Right cardiac atrium (tissue), 5 donors: ENCODE measurements around the gene GALT. TPM values are rescaled to one million over a fixed set of nuclear protein-coding genes. Genes with fewer than 3 reads are reported as not detected.

ENCODE experiments used
- ATAC-seq, 2 donors: fragments of 200-7000 bp; cut with Tn5 transposase; one replicate each; pipeline versions ENCODE4 v1.8.0 to v1.9.1; 2020; ENCODE audit warnings: moderate library complexity in 2 of 2, mild to moderate bottlenecking in 1 of 2
- DNase-seq, 3 donors: peaks; one replicate each; pipeline ENCODE4 v3.0.0-alpha.2; 2020
- H3K27ac ChIP-seq: one replicate; pipeline ENCODE4 v1.5.1; 2013; ENCODE audit warnings: mild to moderate bottlenecking, low read length, control low read depth, moderate library complexity
- H3K27me3 ChIP-seq: one replicate; pipeline ENCODE4 v1.6.1; 2013; ENCODE audit not compliant: control insufficient read depth, insufficient read depth
- H3K4me1 ChIP-seq: one replicate; pipeline ENCODE4 v1.6.1; 2013; ENCODE audit warnings: low read length; ENCODE audit not compliant: control insufficient read depth, insufficient read depth
- H3K4me3 ChIP-seq: one replicate; pipeline ENCODE4 v1.5.1; 2013; ENCODE audit warnings: low read length, control low read depth
- H3K9me3 ChIP-seq: one replicate; pipeline ENCODE4 v1.6.1; 2013; ENCODE audit warnings: low read length; ENCODE audit not compliant: control insufficient read depth
- WGBS: extraction: QIAGEN DNeasy Blood & Tissue Kit; methylation state at CpG from one replicate; pipeline ENCODE4 v1.1.7; 2013; 5-methylcytosine and 5-hydroxymethylcytosine counted together
- intact Hi-C, 4 donors: fragments of 100-400 bp; cut with DNase I; formaldehyde crosslinking; loops; one replicate each; pipeline versions ENCODE4 v1.11.0 to v1.14.0; 2022 to 2023
- polyA plus RNA-seq: library from polyadenylated mRNA; stranded (reverse); fragments of 200-250 nt; gene quantifications from one replicate; pipeline ENCODE4 v1.2.3, GENCODE V29; 2013
- total RNA-seq, 4 donors: library from RNA; stranded (reverse); fragmentation: NEBNext Ultra II Directional; extraction: Animal tissue kit (Norgen Biotek cat#: 25700); gene quantifications; one replicate each; pipeline ENCODE4 v1.2.1, GENCODE V29; 2021
- donor health status: healthy with polysubstance abuse.
- donor health status: DM: no; HTN: yes; CAD: no.
- donor health status: DM: no; HTN: no; CAD: no.
- donor health status: DM: no; HTN: yes; CAD: no; lungs with severe emphysema.
- donor health status: DM: yes; HTN: yes; CAD: no.

GALT gene
- total and polyA plus RNA-seq, 5 donors = 37.3 to 71.2 (median 65.7) TPM

DNA sequence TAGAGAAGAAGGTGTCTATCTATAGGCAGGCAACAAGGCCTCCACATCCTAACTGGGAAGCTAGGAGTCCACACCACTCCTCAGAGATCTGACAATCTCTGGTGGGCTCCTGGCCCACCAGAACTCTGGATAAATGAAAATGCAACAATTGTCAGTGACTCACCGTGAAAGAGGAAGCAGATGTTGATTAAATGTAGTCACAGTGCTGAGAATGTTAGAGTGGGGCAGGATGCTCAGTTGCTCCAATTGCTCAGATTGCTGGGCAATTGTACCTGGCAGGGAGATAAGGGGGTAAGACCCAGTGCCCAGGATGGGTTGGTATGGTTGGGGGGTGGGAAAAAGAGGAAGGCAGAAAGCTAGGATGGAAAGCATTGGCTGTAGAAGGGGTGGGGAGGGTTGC lies 40.3 kb downstream of the GALT start:
- peak in 1 of 2 donors; percentile 9 for ATAC-seq
- DNase-seq = no peak
- WGBS = 35% methylated on average over 1 of the region's 1 CpG

DNA sequence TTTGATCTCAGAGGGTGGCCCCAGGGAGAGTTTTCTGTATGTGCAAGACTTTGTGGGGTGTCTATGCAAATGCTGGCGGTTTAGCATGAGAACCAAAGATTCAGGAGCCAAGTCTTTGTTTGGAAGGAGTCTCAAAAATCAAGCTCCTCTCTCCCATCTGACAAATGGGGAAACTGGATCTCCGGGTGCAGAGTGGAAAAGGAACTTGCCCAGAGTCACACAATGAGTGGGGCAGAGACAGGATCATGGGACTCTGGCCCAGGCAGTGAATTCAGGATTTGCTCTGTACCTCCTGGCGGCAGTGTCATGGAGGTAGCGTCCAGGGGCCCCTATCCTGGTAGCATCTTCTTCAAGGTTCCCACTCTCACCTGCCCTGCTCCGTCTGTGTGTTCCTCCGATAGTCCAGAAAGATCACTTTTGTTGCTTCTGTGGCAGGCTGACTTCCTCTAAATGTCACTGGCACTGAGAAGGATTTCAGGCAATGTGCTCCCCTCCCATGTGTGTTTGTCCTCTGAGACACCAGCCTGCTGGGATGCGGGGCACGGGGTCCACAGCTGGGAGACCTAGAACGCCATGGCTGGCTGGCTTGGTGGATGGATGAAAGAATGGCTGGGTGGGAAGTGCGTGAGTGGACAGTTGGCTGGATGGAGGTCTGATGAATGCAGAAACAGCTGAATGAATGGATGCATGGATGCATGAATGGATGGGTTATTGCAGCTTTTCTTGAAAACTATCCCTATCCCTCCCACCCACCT lies 41.0 kb downstream of the GALT start:
- ATAC-seq = no peak
- WGBS = 90% methylated on average over 10 of the region's 10 CpGs
- H3K27me3 ChIP-seq = no peaks in the 10 kb centered on the region
- no peaks in the 10 kb centered on the region for H3K9me3 ChIP-seq
- no peak for DNase-seq
- H3K4me1 ChIP-seq = no peaks in the 10 kb centered on the region
- H3K27ac ChIP-seq = no peak overlapping the region
- intact Hi-C loops = no loop called here
- H3K4me3 ChIP-seq = no peak overlapping the region

More for the DNA sequence above, 40.3 kb downstream of the GALT start:
- no peaks in the 10 kb centered on the region for H3K9me3 ChIP-seq
- intact Hi-C loops = no loop called here
- H3K27me3 ChIP-seq = no peaks in the 10 kb centered on the region
- H3K4me1 ChIP-seq = no peaks in the 10 kb centered on the region
- no peak overlapping the region for H3K4me3 ChIP-seq
- H3K27ac ChIP-seq = no peak overlapping the region

DNA sequence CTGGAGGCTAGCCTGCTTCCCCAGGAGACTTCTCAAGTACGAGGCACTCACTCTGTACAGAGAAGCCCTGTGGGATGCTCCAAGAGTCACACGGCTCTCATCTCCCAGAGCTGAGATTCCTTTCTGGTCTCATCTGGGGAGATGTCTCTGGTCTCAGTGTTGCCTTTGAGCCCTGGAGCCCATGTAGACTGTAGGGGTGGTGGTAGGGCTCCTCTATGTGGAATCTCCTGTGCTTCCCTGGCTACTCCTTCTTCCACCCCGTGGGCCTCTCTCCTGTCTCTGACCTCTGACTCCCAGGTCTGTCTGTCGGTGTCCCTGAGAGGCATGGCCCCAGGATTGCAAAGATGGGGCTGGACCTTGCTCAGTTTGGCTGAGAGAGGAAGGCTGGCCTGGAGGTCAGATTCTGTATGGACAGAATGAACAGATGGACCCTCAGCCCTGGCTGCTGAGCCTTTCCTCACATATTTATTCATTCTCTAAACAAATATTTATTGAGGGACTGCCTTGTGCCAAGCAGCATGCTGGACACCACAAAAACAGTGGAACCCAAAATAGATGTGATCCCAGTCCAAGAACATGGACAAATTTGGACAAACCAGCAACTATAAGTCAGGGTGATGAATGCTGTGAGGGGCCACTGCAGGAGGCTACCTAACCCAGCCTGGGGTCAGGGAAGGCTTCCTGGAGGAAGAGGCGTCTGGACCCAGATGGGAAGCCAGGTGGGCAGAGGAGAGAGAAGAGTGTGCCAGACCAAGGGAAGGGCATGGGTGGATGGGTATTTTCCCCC lies 42.0 kb downstream of the GALT start:
- H3K4me3 ChIP-seq = no peak overlapping the region
- H3K27me3 ChIP-seq = no peaks in the 10 kb centered on the region
- intact Hi-C loops = no loop called here
- DNase-seq (no peak), ATAC-seq (no peak)
- H3K9me3 ChIP-seq = no peaks in the 10 kb centered on the region
- no peaks in the 10 kb centered on the region for H3K4me1 ChIP-seq
- no peak overlapping the region for H3K27ac ChIP-seq
- 73% methylated on average over 5 of the region's 5 CpGs for whole genome bisulfite sequencing

DNA sequence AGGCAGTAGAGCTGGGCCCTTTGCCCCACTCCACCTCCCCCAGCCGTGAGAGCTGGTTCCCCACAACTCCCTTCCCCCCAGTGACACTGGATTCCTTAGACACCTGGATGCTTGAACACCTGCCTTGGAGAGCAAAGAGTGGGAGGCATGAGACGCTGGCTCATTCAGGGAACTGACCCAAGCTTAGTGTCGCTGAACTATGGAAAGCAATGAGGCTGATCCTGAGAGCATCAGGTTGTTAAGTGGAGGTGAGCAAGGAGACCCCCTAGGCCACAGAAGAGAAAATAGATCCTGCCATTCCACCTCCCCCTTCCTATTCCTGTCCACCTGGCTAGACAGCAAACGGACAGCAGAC lies 42.6 kb downstream of the GALT start:
- 87% methylated on average over 4 of the region's 4 CpGs for WGBS
- intact Hi-C loops = no loop called here
- H3K27ac ChIP-seq = no peak overlapping the region
- H3K4me3 ChIP-seq = no peak overlapping the region
- no peaks in the 10 kb centered on the region for H3K9me3 ChIP-seq
- DNase-seq (no peak), ATAC-seq (no peak)
- no peaks in the 10 kb centered on the region for H3K4me1 ChIP-seq
- H3K27me3 ChIP-seq = no peaks in the 10 kb centered on the region

DNA sequence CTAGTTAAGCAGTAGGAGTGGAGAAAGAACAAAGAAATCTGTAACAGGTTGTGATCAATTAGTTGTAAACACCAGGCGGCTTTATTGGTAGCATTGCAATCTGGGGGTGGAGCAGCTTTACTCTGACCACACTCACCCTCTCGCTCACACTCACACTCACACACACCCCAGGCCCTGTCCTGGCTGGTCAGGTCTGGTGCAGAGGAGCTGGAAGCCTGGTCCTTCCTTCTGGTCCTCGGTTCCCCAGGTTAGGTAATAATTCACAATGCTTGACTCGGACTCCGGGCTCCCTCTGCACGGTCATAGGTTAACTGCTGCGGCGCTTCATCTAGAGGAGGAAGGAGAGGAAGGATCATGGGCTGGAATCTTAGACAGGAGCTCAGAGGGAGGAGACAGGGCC lies 43.0 kb downstream of the GALT start:
- WGBS = 89% methylated on average over 8 of the region's 8 CpGs
- Histone ChIP-seq H3K27ac (no peak overlapping the region), H3K27me3 (no peaks in the 10 kb centered on the region), H3K9me3 (no peaks in the 10 kb centered on the region), H3K4me1 (no peaks in the 10 kb centered on the region), H3K4me3 (no peak overlapping the region)
- DNase-seq (no peak), ATAC-seq (no peak)
- intact Hi-C loops = no loop called here

DNA sequence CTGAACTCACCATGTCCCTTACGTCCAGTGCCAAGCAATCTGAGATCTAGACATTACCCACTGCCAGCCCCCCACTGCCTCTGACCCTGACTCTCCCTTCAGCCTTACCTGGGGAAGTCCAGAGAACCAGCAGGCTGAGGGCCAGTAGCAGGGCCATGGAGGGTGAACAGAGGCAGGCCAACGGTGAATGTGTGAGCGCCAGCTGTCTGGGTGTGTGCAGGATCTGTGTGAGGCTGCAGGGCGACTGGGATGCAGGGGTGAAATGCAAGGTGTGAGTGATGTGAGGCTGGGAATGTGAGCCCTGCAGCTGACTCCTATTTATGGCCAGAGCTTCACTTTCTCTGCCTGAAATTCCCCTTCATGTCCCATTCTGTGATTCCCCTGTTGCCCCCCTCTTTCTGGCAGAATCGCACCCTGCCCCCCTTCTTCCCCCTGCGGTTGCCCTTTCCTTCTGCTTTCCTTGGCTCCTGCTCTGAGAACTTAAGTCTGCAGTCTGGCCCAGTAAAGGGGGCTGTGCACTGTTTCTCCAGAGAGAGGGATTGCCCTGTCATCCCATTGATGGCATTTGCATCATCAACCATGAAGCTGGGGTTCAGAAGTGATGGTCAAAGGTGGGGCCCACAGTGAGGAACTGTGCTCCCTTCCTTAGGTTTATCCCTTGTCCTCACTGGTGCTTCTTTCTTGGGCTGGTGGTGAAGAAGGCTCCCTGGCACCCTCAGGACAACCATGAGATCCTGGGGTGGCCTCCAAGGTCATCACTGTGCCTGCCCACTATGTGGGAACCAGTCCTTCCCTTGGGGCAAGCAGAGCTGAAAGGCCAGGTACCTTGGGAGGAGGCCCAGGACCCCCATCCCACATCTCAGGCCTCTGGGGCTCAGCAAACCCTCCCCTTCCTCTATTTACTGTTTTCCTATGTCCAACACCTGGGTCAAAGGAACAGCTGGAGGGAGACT lies 44.8 kb downstream of the GALT start, which contains the start of gene CCL19:
Gene CCL19, minus strand, starts transcription at position 294 of the 953 bp plus-strand sequence. Its CDS starts 137 bp downstream, at position 157.
- no peak within 1 kb of the TSS for H3K27ac ChIP-seq
- H3K4me3 ChIP-seq = no peak within 1 kb of the TSS
- ATAC-seq (peak in 1 of 2 donors; percentile 25), DNase-seq (peak in 1 of 3 donors; percentile 49)
- H3K4me1 ChIP-seq = no peaks in the 10 kb centered on the region
- no peaks in the 10 kb centered on the region for H3K27me3 ChIP-seq
- H3K9me3 ChIP-seq = no peaks in the 10 kb centered on the region
- 58% methylated on average over 6 of the region's 6 CpGs for WGBS
- intact Hi-C loops = no loop called here

DNA sequence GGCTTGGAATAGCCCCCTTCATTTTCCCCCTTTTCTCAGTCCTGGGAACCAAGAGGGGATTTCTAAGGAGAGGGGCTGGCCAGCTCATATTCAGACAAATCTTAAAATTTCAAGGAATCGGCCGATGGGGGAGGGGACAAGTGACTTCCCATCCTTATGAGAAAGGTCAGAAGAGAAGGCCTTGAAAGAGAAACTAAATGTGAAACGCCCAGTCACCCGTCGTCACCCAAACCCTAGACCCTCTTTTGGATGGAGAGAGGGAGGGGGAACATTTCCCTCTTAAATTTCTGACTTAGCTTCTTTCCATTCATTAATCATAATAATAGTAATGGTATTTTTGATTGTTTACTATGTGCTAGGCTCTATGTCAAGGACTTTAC lies 45.5 kb downstream of the GALT start:
- ATAC-seq = no peak
- no peak for DNase-seq
- no peak overlapping the region for H3K4me3 ChIP-seq
- H3K4me1 ChIP-seq = no peaks in the 10 kb centered on the region
- H3K27ac ChIP-seq = no peak overlapping the region
- WGBS = 76% methylated on average over 5 of the region's 5 CpGs
- no peaks in the 10 kb centered on the region for H3K9me3 ChIP-seq
- no peaks in the 10 kb centered on the region for H3K27me3 ChIP-seq
- intact Hi-C loops = no loop called here

DNA sequence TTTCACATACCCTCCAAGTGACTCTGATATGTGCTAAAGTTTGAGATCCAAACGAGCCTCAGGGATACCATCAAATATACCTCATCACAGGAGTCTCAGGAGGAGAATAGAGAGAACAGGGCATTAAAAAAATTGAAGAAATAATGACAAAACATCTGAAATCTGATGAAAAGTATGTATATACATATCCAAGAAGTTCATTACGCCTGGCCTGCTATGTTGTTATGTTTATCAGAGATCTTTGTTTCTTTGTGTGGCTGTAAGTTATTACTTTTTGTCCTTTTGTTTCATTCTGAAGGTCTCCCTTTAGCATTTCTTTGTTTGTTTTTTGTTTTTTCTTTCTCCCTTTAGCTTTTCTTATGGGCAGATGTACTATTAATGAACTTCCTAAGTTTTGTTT lies 47.1 kb downstream of the GALT start:
- DNase-seq (no peak), ATAC-seq (no peak)
- Histone ChIP-seq H3K4me3 (no peak overlapping the region), H3K4me1 (no peaks in the 10 kb centered on the region), H3K27me3 (no peaks in the 10 kb centered on the region), H3K9me3 (no peaks in the 10 kb centered on the region), H3K27ac (no peak overlapping the region)
- intact Hi-C loops = no loop called here
- 75% methylated on average over 2 of the region's 2 CpGs for WGBS

DNA sequence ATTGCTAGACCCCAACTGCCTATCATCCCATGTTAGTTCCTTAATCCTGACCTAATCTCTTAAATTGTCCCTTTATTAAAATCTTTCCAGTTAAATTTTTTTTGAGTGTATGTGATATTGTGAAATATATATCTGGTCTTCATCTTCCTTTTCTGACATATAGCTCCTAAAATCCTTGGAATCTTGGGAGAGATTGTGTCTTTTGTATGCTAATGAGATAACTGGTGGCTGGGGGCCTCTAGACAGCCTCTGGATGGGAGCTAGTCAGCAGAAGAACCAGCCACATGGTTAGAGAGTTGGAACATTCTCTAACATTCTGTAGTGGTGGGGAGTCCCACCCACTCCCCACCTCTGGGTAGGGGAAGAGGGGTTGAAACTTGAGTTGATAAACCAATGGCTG lies 48.3 kb downstream of the GALT start:
- Histone ChIP-seq H3K27me3 (no peaks in the 10 kb centered on the region), H3K4me3 (no peak overlapping the region), H3K9me3 (no peaks in the 10 kb centered on the region), H3K27ac (no peak overlapping the region), H3K4me1 (no peaks in the 10 kb centered on the region)
- DNase-seq (no peak), ATAC-seq (no peak)
- intact Hi-C loops = no loop called here
